KG1 (cell line): Measurements from ENCODE around the gene GP2.

Experiments used
- DNase-seq: peaks from one replicate; lab custom pipeline; 2025; lab: John Stamatoyannopoulos, UW

GP2 gene

DNA sequence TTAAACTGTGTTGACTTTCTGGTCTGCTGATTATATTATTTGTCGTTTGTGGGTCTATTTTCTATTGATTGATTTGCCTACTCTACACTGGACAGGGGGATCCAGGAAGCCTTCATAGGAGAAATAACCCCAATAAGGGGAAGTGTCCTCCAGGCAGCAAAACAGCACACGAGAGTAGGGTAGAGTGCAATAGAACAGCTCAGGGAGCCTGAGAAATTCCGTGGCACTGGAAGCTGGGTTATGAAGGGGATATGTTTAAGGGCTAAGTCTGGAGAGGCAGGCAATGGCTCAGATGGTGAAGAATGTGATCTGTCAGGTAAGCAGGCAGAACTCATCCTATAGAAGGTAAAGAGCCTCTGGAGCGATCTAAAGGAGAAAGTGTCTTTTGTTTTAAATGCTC lies 20.9 kb downstream of the GP2 start:
- DNase-seq: no peak

- no peak for DNase-seq
Measured at GRCh38 chr16:20303012-20303411, 24.3 kb downstream of the GP2 start.

- no peak for DNase-seq
Measured at GRCh38 chr16:20302389-20302788, 24.9 kb downstream of the GP2 start.

DNA sequence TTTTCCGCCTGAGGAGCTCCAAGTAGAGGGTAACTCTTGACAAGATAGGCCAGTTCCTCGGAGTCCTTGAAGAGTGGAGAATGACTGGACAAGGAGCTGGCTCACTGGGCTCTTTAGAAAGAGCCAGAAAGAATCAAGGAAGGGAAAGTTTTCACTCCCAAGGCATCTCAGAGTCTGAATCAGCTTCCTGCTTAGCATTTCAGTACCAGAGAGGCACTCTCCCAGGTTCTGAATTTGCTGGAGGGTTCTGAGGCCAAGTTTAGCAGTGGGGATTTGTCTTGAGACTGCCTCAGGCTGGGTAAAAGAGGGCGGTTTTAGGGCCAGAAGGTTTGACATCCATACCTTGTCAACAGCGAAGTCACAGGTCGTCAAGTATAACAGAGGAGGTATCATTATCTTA lies 25.5 kb downstream of the GP2 start:
- no peak for DNase-seq

DNA sequence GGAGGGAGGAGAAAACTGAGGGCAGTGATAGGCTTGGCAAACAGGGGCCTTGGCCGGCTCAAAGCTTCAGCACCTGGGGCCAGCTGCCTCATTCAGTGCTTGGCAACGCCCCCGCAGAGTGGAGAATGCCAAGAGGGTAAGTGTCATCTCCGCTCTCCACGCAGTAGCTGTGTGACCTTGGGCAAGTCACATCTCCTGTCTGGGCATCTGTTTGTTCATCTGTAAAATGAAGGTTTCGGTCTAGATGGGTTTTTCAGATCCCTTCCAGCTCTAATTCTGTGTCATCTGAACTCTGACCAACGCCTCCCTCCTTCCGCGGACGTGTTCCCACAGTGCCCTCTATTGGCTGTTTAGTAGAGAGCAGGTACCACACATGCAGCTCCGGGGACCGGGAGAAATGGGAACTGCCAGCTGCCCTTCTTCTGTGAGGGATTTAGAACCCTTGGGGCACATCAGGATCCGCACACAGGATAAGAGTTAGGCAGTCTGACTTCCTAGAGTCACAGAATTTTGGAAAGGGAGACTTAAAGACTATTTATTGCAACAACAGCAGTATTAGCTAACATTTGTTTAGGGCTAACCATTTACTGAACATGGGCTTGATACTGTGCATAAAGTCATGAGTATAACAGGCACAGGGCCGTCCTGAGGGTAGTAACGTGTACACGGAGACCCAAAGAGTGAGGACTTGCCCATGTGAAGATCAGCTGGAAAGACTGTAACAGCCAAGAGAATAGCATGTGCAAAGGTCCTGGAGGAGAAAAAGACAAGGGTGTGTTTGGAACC lies 26.8 kb downstream of the GP2 start:
- no peak for DNase-seq

DNA sequence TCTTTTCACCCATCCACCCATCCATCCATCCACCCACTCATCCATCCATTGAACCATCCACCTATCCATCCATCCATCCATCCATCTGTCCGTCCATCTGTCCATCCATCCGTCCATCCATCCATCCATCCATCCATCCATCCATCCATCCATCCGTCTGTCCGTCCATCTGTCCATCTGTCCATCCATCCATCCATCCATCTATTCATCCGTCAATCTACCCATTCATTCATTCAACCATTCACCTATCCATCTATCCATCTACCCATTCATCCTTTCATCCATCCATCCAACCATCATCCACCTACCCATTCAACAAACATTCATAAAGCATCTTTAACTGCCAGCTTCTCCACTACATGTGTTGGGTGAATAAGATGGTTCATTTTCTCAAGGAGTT lies 28.9 kb downstream of the GP2 start:
- no peak for DNase-seq

- no peak for DNase-seq
Measured at GRCh38 chr16:20291208-20292206, 35.8 kb downstream of the GP2 start.

- no peak for DNase-seq
Measured at GRCh38 chr16:20289571-20289970, 37.7 kb downstream of the GP2 start.

DNA sequence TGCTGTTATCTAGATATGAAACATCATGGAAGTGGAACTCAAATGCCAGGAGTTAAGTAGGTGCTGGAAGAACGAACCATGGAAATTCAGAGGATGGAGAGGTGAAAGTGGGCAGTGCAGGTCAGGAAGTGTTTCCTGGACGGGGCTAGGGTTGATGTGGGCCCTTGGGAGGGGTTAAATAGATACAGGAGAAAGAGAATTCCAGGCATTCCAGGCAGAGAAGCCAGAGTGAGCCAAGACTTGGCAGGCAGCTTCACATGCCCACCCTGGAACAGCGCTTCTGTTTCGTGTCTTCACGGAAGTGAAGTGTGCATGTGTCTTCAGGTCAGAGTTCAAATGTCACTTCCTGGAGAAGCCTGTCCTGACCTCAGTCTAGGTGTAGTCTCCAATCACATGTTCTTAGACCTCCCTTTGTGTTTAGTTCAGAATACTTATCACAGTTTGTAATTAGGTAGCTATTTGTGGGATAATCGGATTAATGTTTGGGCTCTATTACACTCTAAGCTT lies 41.3 kb downstream of the GP2 start:
- no peak for DNase-seq

DNA sequence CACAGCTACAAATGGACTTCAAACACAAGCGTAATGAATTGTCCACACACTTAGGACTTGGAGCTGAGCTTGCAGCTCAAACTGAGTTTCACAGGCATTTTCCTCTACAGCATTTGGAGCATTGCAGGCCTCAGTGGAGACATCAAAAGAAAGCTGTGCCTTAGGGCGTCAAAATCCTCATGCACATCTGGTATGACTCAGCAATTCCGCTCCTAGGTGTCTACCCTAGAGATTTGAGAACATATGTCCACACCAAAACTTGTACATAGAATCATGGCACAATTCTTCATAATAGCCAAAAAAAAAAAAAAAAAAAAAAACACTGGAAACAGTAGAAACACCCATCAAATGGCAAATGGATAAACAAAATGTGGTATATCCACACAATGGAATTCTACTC lies 47.1 kb downstream of the GP2 start:
- DNase-seq: no peak

DNA sequence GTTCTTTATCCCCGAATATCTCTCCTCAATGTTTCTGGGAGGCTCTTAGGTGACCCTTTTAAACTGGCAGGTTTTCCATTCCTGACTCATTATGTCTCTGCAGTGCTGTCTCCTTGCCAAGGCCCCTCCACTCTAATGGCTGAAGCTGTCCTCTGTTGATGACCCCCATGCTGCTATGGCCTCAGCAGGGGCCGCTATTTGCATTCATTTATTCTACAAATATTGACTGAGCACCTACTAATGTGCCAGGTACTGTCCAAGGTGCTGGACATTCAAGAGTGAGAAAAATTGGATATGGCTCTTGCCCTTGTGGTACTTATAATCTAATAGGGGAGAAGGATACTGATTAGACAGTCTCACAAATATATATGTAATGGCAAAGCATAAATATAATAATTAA lies 55.4 kb downstream of the GP2 start:
- no peak for DNase-seq

GRCh38 chr16:20268409-20268808 lies 58.9 kb downstream of the GP2 start:
- DNase-seq: no peak

DNA sequence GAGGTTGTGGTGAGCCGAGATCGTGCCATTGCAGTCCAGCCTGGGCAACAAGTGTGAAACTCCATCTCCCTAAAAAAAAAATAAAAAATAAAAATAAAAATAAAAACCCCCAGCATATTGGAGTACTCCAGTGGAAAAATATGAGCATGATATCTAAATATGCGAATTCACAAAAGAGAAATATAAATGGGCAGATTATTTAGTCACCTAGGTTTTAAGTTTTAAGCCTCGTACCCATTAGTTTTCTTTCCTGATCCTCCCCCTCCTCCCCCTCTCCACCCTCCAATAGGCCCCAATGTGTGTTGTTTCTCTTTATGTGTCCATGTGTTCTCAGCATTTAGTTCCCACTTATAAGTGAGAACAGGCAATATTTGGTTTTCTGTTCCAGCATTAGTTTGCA lies 62.3 kb downstream of the GP2 start:
- no peak for DNase-seq

GRCh38 chr16:20263138-20263855 lies 64.0 kb downstream of the GP2 start:
- DNase-seq: no peak

DNA sequence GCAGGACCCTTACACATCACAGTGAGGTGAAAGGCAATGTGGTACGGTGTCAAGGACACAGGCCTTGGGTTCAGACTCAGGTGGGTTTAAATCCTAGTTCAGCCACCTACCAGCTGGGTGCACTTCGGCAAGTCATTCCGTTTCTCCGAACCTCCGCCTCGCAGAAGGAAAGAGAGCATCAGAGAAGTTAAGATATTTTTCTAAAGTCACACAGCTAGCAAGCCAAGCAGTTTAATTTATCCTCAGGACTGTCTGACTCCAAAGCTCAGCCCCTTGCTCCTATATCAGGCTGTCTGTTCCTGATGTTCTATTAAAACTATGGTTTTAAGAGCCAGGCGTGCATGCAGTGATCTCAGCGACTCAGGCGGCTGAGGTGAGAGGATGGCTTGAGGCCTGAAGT lies 65.1 kb downstream of the GP2 start:
- no peak for DNase-seq

DNA sequence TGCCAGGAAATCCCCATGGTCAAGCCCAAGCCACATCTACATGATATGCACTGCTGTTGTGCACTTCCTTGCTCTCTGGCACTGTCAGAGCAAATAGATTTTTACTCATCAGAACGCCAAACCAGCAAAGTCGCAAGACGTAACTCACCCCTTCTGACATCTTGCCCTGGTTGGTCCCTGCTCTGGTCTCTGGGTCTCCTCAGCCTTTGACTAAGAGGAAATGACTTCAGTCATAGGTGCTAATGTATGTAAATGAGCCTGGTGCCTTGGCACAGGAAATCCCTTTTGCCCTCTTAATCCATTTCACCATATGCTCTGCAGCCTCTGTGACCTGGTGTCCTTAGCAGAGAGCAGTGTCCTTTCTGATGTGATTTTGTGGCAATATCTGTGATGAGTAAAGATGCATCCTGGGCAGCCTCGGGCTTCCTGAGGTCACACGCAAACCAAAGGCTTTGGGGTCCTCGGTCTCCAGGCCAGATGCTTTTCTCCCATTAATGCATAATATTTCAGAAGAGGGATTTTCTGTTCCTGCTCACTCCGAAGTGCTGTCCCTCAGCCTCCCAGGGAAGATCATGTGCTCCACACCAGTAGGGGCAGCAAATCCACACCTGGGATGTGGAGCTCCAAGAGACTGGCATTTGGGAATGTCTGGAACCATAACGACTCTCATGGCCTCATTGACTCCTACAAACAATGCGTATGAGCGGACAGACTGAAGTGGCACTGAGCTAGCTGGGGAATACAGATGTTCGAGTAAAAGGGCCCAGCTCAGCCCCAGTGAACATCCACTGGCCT lies 66.9 kb downstream of the GP2 start:
- no peak for DNase-seq
